Measurements from ENCODE around the gene CCDC80. TPM values are rescaled to one million over a fixed set of nuclear protein-coding genes. Genes with fewer than 3 reads are reported as not detected.

Gene CCDC80
- total and polyA plus RNA-seq, 2 of the 4 experiments (the other 2 are of a cell fraction): 387 to 418 TPM

DNA sequence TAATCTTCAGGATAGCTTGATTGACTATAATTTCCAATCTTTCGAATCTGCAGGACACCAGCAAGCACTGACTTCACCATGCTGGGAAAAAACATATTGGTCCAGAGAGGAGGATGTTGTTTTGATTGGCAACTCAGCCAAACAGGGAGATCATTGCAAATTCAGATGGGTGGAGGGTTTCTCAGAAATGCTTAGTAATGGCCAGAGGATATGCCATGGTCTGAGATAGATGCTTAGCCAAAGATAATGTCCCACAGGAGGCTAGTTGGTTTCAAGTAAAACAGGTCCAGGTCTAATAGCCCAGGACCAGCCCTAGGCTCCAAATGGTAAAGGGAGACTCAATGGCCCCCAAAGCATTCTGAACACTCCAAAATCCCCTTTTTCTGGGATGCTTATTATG lies 46.7 kb upstream of the CCDC80 start:
- DNase-seq (no peak), ATAC-seq (ENCODE audit: low read depth) (no peak)
- no peak overlapping the region for H3K4me3 ChIP-seq (ENCODE audit: insufficient read depth, low read depth, low read length)
- no peaks in the 10 kb centered on the region for H3K9me3 ChIP-seq (ENCODE audit: control insufficient read depth, insufficient read depth, low read length)
- ChIA-PET POLR2A (ENCODE audit: unreplicated experiment) (no interaction called here), CTCF (no interaction called here)
- H3K4ac ChIP-seq (ENCODE audit: low read depth, low read length): peak overlapping the region; percentile 62
- no TSS peak for BruUV-seq (replicated peaks)
- no peak overlapping the region for H3K9ac ChIP-seq (ENCODE audit: low read depth, low read length)
- H4K8ac ChIP-seq (ENCODE audit: low read depth in 2 of 2, low read length in 2 of 2): peak overlapping the region; percentile 4 to 22; a peak in 3 of 4 replicates
- no peak for TF ChIP-seq POLR2A (IDR thresholded peaks at IDR 0.05; ENCODE audit: low read depth, low read length)
- no peak for TF ChIP-seq ELK1 (IDR thresholded peaks at IDR 0.05; ENCODE audit: borderline replicate concordance, low read depth, low read length)
- TF ChIP-seq BHLHE40 (IDR thresholded peaks at IDR 0.05; ENCODE audit: low read depth, low read length): no peak
- TF ChIP-seq FOS (IDR thresholded peaks at IDR 0.05; ENCODE audit: low read depth, low read length): no peak
- no peak for TF ChIP-seq MXI1 (IDR thresholded peaks at IDR 0.05; ENCODE audit: borderline replicate concordance, low read depth, low read length)
- no peak for TF ChIP-seq MAFK (IDR thresholded peaks at IDR 0.05; ENCODE audit: low read depth, low read length)
- TF ChIP-seq CHD1 (IDR thresholded peaks at IDR 0.05; ENCODE audit: low read depth, low read length): no peak
- no peak for TF ChIP-seq RCOR1 (IDR thresholded peaks at IDR 0.05; ENCODE audit: insufficient replicate concordance, low read length)
- no peak for TF ChIP-seq RFX5 (IDR thresholded peaks at IDR 0.05; ENCODE audit: low read depth, low read length)
- no peak for TF ChIP-seq NFE2L2 (IDR thresholded peaks at IDR 0.05; ENCODE audit: low read depth, low read length)
- no peak for TF ChIP-seq SMC3 (IDR thresholded peaks at IDR 0.05; ENCODE audit: low read depth, low read length)
- TF ChIP-seq, protein P1, sequence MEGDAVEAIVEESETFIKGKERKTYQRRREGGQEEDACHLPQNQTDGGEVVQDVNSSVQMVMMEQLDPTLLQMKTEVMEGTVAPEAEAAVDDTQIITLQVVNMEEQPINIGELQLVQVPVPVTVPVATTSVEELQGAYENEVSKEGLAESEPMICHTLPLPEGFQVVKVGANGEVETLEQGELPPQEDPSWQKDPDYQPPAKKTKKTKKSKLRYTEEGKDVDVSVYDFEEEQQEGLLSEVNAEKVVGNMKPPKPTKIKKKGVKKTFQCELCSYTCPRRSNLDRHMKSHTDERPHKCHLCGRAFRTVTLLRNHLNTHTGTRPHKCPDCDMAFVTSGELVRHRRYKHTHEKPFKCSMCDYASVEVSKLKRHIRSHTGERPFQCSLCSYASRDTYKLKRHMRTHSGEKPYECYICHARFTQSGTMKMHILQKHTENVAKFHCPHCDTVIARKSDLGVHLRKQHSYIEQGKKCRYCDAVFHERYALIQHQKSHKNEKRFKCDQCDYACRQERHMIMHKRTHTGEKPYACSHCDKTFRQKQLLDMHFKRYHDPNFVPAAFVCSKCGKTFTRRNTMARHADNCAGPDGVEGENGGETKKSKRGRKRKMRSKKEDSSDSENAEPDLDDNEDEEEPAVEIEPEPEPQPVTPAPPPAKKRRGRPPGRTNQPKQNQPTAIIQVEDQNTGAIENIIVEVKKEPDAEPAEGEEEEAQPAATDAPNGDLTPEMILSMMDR (conservative IDR thresholded peaks at IDR 0.05; ENCODE audit: low read depth, low read length): no peak
- no peak for TF ChIP-seq USF2 (IDR thresholded peaks at IDR 0.05; ENCODE audit: low read depth, low read length)
- TF ChIP-seq MAZ (IDR thresholded peaks at IDR 0.05; ENCODE audit: borderline replicate concordance, low read depth, low read length): no peak
- no peak for TF ChIP-seq CEBPB (IDR thresholded peaks at IDR 0.05; ENCODE audit: low read depth, low read length)
- no peak for TF ChIP-seq RAD21 (IDR thresholded peaks at IDR 0.05; ENCODE audit: low read length)
- peak overlapping the region; percentile 54; the same call in 1 of the 2 replicates for H2BK20ac ChIP-seq (ENCODE audit: low read depth, low read length)
- H3K23ac ChIP-seq (ENCODE audit: low read depth, low read length): 0 out of 2 replicates have a peak overlapping the region, but pooled peaks have one; percentile 7
- no peak overlapping the region for H3K4me2 ChIP-seq (ENCODE audit: low read depth, low read length)
- H4K20me1 ChIP-seq (ENCODE audit: insufficient read depth, low read length): no peaks in the 10 kb centered on the region
- peak overlapping the region; percentile 87; the same call in 2 of the 3 replicates for H2BK15ac ChIP-seq (ENCODE audit: low read depth, low read length)
- no peaks in the 10 kb centered on the region for H3K79me1 ChIP-seq (ENCODE audit: low read depth in 1 of 2, low read length in 2 of 2)
- H3K56ac ChIP-seq (ENCODE audit: extremely low read depth, insufficient read depth, low read length): no peak overlapping the region
- peak overlapping the region; percentile 20; the same call in 1 of the 2 replicates for H3K14ac ChIP-seq (replicated peaks; ENCODE audit: low read depth, low read length)
- H2AFZ ChIP-seq (replicated peaks; ENCODE audit: low read length, poor library complexity): no peak overlapping the region
- peaks cover 15% of the 10 kb centered on the region for H3K9me1 ChIP-seq (ENCODE audit: insufficient read depth, low read length)
- H3K36me3 ChIP-seq (ENCODE audit: control insufficient read depth, insufficient read depth, low read length): no peaks in the 10 kb centered on the region
- no peaks in the 10 kb centered on the region for H3K27me3 ChIP-seq (ENCODE audit: control insufficient read depth, insufficient read depth, low read length)
- H3K18ac ChIP-seq (ENCODE audit: low read depth, low read length): peak overlapping the region; percentile 82; the same call in 1 of the 2 replicates
- WGBS, 2 experiments (ENCODE audit: extremely low coverage in 2 of 2, insufficient read length in 1 of 2): no CpG with 5 or more reads among the region's 1 CpG
- H2BK120ac ChIP-seq (ENCODE audit: low read depth, low read length): peak overlapping the region; percentile 76
- intact Hi-C loops (cut with micrococcal nuclease): loop anchor here (5.0 kb wide), 1 partner anchor 35 kb away; no protein-coding TSS in a partner anchor
- peak overlapping the region; percentile 7 for H4K91ac ChIP-seq (ENCODE audit: insufficient read depth, low read depth, low read length)
- H3K4me1 ChIP-seq (ENCODE audit: control insufficient read depth, insufficient read depth, low read length): peaks cover 31% of the 10 kb centered on the region
- dilution Hi-C loops (cut with HindIII; ENCODE audit: low sequenced_read_pairs, unreplicated experiment): no loop called here
- H2AK5ac ChIP-seq (ENCODE audit: low read depth, low read length): peak overlapping the region; percentile 15; the same call in 1 of the 2 replicates
- H3K27ac ChIP-seq (ENCODE audit: insufficient read depth, low read length): no peak overlapping the region
- peak overlapping the region; percentile 70 for H2BK5ac ChIP-seq (ENCODE audit: low read depth, low read length, poor library complexity, severe bottlenecking)
- in situ Hi-C loops (cut with MboI; ENCODE audit: low sequenced_read_pairs): no loop called here
- H4K5ac ChIP-seq (ENCODE audit: low read depth, low read length): peak overlapping the region; percentile 80; the same call in 1 of the 2 replicates
- peak overlapping the region; percentile 2 for H2AK9ac ChIP-seq (replicated peaks; ENCODE audit: low read depth, low read length, poor library complexity)

All from IMR-90 (cell line).